Kidney glomerular epithelial cell (primary cell): ENCODE results near the gene NOL4L.
"Not testable (repeated sequence)": the region's sequence is repeated elsewhere in the genome, so short reads cannot be mapped to it uniquely, and the experiment has no call there.

Experiments
- DNase-seq: peaks from one replicate; lab custom pipeline; 2025; lab: John Stamatoyannopoulos, UW

NOL4L gene

GRCh38 chr20:32596681-32597252 lies 11.6 kb upstream of the NOL4L start:
- no peak for DNase-seq

- no peak for DNase-seq
These were observed 10.0 kb upstream of the NOL4L start for GRCh38 chr20:32595143-32595542.

GRCh38 chr20:32594669-32595068 lies 9.5 kb upstream of the NOL4L start:
- DNase-seq: not testable (repeated sequence)

GRCh38 chr20:32594204-32594603 lies 9.1 kb upstream of the NOL4L start:
- DNase-seq: no peak

- not testable (repeated sequence) for DNase-seq
These were observed 7.5 kb upstream of the NOL4L start for GRCh38 chr20:32592616-32593015.

- no peak for DNase-seq
These were observed 6.9 kb upstream of the NOL4L start for GRCh38 chr20:32592022-32592421.

- DNase-seq: no peak
These were observed 4.6 kb upstream of the NOL4L start for GRCh38 chr20:32589769-32590168.

GRCh38 chr20:32589256-32589655 lies 4.1 kb upstream of the NOL4L start:
- no peak for DNase-seq

- DNase-seq: no peak
These were observed 2.9 kb upstream of the NOL4L start for GRCh38 chr20:32588040-32588439.

GRCh38 chr20:32586291-32586690 lies 1.2 kb upstream of the NOL4L start:
- no peak for DNase-seq

- no peak for DNase-seq
These were observed 524 bp upstream of the NOL4L start for GRCh38 chr20:32585586-32586127.

- DNase-seq: no peak
These were observed 1.5 kb downstream of the NOL4L start for GRCh38 chr20:32583581-32584070.

GRCh38 chr20:32582659-32583580 lies 2.2 kb downstream of the NOL4L start:
- no peak for DNase-seq

GRCh38 chr20:32581839-32582658 lies 3.1 kb downstream of the NOL4L start:
- no peak for DNase-seq

- DNase-seq: no peak
These were observed 3.9 kb downstream of the NOL4L start for GRCh38 chr20:32580970-32581838.

GRCh38 chr20:32580219-32580969 lies 4.7 kb downstream of the NOL4L start:
- DNase-seq: no peak

- DNase-seq: no peak
These were observed 6.2 kb downstream of the NOL4L start for GRCh38 chr20:32578840-32579390.

GRCh38 chr20:32578062-32578461 lies 7.1 kb downstream of the NOL4L start:
- DNase-seq: not testable (repeated sequence)

GRCh38 chr20:32577657-32578056 lies 7.5 kb downstream of the NOL4L start:
- DNase-seq: no peak

GRCh38 chr20:32577023-32577422 lies 8.1 kb downstream of the NOL4L start:
- DNase-seq: no peak
